Left hindlimb (tissue), 1 donor: ENCODE data around the gene CDR2.
A peak's percentile ranks its signal among the peaks of the same experiment; 100 is the strongest.

Experiments used
- DNase-seq: peaks from one replicate; pipeline ENCODE4 v3.0.0-alpha.2; 2018

Gene CDR2

DNA sequence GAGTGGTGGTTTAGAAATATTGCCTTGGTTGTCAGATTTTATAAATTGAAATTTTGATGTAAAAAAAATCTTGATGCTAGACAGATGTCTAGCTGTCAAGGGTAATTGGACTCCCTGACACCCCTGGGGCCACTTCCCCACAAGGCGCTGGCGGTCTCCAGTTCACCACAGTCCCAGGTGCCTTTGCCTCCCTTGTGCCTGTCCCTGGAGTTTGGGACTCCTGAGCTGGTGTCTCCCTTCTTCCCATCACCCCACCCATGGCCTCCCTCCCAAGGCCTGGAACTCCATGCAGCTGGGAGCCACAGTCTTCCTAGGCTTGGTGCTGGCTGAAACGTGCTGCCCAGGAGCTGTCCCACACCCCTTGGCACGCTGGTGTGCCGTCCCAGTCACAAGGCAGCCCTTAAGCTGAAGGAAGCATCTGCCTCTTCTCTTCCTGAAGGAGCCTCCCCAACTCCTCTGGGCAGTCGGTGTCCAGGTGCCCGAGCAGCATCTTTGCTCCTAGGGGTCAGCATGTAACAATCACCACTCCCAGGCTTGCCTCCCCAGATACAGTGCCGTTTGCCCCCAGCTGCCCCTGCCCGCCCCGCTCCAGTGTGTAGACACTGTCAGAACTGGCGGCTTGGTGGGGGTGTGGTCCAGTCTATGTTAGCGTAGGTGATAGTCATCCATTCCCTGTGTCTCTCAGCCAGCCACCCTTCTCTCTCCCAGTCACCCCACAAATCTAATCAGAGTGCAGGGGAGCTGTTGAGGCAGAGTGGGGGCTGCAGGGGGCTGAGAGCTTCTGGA lies 51.1 kb downstream of the CDR2 start:
- no peak for DNase-seq

DNA sequence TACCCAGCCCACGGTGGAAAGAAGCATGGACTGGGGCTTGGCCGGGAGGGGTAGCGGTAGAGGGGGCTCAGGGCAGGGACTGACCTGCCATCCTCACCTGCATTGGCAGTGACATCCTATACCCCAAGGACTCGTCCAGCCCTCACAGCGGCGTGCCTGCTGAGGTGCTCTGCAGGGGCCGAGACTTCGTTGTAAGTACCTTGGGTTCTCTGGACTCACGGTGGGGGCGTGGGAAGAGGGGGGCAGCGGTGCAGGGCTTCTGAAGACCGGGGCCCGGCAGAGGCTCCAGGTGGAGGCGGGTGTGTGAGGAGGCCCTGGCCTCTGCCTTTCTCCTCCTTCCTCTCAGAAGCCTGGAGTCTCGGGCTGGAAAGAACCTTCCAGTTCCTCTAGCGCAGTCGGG lies 51.7 kb downstream of the CDR2 start:
- DNase-seq: no peak

DNA sequence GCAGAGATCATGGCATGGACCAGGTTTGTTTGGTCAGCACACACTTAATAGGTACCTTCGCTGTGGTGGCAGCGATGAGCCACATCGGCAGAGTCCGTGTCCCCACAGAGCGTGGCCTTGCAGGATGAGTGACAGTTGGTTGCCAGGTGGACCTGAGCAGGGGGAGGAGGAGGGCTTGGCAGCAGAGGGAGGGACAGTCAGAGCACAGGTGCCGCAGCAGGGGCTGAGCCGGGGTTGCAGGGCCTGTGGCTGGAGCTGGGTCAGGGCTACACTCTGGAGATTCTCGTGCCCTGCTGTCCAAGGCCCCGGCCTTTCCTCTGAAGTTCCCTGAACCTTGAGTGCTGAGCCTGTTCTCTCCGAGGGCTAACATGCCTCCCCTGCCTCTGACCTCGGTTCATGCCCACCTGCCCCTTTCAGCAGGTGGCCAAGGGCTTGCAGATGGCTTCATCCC lies 52.4 kb downstream of the CDR2 start:
- no peak for DNase-seq

DNA sequence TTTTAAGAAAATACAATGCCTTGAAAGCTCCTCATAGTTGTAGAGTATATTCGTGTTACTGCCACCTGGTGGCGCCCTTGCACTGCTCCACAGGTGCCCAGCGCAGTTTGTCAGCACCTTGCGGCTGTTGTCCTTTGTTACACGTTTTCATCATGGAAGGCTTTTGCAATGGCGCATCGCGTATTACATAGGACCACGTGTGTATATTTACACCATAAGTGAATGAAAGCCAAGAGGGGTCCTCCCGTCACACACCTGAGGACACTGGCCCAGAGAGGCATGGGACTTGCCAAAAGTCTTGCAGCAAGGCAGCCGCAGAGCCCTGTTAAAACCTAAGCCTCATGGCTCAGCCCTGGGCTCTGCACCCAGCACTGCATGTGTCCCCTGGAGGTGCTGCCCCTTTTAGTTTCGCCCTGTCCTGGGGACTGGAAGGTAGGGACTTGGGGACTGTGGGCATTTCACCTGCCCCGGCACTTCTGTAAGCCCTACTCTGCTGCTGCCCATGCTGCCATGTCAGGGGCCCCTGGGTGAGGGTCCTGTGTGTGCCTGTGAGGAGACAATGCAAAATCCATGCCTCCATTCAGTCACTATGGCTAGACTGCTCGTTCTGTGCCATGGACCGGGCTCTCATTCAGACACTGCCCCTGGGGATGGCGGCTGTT lies 52.9 kb downstream of the CDR2 start:
- DNase-seq: no peak

DNA sequence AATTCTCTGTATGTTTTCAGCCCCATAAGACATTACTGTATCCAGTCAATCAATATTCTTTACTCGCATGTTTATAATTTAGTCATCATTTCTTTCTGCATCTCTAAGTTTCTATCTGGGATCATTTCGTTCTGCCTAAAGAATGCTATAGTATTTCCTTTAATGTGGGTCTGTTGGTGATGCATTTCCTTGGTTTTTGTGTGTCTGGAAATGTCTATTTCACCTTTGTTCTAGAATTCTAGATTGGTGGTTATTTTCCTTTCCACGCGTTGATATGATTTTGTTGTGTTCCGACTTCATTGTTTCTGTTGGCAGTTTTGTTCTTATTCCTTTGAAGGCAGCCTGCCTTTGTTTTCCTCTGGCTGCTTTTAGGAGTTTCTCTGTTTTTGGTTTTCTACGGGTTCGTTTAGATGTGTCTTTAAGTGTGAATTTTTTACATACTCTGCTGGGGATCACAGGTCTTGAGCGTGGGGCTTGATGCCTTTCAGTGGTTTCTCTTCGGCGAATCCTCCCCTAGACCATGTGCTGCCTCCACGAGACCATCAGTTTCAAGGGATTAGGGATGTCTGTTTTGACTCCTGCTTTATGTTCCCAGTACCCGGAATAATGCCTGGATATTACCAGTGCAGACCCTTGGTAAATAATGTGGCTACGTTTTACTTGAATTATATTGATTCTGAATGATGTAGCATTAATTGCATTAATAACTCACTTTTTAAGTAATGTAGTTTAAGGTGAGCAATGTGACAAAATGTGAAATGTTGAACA lies 53.7 kb downstream of the CDR2 start:
- DNase-seq: no peak

DNA sequence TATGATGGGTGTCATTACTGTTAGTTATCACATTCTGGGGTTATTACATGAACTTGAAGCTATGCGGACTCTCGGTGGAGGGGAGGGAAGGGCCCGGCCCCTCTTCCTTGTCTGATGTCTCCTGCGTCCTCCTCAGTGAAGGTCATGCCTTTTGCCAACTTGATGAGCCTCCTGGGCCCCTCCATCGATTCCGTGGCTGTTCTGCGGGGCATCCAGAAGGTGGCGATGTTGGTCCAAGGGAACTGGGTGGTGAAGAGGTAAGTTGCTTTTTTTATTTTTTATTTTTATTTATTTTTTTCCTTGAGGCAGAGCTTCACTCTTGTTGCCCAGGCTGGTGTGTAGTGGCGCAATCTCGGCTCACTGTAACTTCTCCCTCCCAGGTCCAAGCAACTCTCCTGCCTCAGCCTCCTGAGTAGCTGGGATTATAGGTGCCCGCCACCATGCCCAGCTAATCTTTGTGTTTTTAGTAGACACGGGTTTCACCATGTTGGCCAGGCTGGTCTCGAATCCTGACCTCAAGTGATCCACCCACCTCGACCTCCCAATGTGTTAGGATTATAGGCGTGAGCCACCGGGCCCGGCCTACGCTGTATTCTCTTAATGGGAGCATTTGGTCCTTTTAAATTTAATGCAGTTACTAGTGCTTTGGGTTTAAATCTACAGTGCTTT lies 55.6 kb downstream of the CDR2 start:
- no peak for DNase-seq

DNA sequence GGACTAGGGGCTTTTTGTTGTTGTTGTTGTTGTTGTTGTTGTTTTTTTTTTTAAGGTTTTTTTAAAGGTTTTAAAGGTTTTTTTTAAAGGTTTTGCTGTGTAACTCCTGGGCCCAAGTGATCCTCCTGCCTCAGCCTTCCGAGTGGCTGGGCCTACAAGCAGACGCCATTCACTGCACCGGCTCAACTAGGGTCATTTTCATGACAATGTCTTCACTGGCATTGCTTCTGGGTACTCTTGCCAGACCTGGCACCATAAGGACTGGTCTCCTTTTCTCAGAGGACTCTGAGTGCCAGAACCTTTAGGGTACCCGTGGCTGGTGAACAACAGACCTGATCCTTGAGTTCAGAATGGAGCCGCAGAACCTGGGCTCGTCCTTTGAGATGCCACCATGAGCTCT lies 56.8 kb downstream of the CDR2 start:
- DNase-seq: no peak

DNA sequence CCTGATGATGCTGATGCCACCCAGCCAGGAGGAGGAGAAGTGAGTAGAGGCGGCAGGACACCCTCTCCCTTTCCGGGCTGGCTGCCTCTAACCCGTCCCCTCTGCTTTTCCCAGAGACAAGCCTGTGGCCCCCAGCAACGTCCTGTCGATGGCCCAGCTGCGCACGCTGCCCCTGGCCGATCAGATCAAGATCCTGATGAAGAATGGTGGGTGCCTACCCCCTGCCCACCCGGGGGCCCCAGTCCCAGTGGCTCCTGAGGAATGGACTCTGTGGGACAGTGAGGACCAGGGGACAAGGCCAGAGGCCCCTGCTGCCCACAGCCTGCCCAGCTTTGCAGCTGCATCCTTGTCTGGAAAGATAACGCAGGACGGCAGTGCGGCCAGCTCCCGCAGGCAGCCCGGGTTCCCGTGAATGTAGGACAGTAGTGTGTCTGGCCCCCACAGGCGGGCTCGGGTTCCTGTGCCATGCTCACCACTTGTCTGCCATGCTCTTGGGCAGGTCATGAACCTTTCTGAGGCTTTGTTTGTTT lies 57.4 kb downstream of the CDR2 start:
- DNase-seq: peak; percentile 20

DNA sequence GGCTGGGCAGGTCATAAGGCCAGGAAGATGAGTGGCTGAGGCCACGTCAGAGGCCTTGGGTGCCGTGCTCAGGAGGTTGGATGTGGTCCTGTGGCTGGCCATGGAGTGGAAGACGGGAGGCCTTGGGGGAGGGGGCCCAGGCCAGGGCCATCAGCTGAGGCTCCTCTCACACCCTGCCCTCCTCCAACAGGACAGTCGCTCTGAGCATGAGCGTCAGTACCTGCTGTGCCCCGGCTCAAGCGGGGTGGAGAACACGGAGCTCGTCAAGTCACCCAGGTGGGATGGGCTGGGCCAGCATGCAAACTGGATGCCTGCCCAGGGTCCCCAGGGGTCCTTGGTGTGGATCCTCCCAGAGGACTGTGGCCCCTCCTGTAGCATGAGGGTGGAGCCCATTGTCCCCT lies 58.0 kb downstream of the CDR2 start:
- peak; percentile 9 for DNase-seq

DNA sequence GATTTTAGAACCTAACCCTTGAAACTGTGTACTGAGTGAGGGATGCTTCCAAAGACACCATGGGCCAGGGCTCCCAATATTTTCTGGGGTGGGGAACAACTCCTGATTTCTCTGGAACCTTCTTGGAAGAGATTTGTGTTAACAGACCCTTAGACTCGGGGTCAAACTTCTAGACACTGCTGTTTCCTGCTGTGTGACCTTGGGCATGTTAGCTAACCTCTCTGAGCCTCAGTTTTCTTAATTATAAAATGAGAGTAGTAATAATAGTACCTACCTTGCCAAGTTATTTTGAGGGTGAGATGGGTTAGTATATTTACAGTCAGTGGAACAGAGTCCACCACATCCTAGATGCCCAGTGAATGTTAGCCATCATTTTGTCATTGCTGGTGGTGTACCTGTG lies 58.4 kb downstream of the CDR2 start:
- DNase-seq: no peak

DNA sequence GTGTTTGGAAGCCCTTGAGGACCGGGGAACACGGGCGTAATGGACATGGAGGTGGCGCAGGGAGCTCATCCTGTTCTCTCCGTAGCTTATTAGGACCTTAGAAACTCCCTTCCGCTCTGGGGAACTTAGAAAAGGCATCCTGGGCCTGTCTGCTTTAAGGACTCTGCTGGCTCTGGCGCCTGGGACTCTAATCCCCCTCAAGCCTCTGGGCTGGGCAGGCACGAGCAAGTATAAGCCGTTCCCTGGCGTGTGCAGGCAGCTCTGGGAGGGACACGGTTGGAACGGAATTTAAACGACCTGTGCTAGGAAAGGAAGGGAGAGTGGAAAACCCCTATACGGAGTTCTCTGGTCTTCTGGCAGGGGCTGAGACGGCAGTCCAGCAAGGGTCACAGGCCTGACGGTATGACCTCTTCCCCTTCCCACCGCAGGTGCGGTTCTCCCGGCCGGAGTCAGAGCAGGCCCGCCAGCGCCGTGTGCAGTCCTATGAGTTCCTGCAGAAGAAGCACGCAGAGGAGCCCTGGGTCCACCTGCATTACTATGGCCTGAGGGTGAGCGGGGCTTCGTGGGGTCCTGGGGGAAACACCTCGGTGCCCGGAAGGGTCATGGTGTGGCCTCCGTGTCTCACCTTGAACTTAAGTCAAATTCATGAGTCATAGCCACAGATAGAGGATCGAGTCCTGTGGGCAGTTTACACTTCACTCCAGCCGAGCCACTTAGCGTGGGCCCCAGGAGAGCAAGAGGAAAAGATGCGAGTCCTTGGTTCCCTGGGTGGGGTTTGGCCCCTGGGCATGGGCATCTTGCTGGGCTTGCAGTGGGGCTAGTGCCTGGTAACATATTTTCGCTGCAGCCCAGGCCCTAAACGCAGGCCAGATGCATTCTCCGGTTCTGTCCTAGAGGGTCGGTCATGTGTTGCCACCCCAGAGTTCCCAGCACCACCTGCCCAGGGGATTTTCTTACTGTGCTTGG lies 59.5 kb downstream of the CDR2 start:
- no peak for DNase-seq

DNA sequence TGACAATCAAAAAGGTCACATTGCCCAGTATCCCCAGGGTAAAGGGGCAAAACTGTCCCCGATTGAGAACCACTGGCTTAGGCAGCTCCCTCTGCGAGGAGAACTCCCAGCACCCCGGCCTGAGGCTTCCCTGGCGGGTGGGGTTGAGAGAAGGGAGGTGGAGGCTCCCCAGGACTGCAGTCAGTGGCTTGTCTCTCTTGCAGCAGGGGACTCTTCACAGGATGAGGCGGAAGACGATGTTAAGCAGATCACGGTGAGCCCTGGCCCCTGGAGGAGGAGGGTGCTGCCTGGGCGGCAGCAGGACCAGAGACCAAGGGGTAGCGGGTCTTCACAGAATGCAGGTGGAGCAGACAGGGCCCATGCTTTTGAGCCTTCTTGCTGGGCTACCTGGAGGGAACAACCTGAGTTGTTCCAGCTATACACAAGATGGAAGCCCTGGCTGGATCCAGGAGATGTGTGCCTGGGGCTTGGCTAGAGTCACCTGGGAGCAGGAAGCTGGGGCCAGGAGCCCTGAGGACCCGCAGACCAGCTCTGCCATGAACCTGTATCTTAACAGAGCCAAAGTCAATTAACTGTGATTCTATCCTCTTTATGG lies 60.4 kb downstream of the CDR2 start:
- peak; percentile 3 for DNase-seq

DNA sequence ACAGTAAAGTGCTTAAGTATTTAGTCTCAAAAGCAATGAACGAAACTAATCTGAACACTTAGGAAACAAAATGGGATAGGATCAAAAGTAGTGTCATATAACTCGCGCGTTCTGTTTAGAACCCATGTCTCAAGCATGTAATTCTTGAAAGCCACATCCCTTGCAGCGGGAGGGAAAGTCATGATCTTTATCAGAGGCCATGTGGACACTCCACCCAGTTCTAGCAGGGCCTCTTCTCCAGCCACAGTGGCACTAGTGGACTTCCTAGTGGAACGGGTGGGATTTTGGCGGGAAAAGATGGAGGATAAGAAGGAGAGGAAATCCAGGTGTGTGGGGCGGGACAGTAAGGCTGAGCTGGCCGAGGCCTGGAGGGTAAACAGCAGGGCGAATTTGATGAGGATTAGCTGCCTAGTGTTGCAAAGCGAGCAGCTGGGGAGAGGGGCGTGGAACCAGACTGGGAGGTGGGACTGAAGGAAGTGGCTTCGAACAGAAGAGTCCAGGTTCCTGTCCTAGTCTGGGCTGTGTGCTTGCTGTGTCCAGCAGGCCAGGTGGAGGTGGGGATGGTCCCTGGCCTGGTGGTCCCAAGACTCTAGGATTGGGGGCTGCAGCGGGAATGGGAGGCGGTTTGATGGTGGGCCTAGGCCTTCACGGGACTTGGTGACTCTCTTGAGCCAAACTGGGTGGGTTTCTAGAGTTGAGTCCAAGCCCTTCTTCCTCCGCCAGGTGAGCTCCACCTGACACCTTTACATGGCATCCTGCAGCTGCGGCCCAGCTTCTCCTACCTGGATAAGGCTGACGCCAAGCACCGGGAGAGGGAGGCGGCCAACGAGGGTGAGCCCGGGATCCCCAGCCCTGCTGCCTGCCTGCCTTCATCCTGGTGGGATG lies 61.3 kb downstream of the CDR2 start:
- DNase-seq: peak; percentile 7

DNA sequence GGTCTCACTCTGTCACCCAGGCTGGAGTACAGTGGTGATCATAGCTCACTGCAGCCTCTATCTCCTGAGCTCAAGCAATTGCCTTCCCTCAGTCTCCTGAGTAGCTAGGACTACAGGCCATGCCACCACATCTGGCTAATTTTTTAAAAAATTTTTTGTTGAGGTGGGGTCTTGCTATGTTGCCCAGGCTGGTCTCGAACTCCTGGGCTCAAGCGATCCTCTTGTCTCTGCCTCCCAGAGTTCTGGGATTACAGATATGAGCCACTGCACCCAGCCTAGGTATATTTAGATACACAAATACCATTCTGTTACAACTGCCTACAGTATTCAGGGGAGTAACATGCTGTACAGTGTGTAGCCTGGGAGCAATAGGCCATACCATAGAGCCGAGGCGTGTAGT lies 62.9 kb downstream of the CDR2 start:
- no peak for DNase-seq

DNA sequence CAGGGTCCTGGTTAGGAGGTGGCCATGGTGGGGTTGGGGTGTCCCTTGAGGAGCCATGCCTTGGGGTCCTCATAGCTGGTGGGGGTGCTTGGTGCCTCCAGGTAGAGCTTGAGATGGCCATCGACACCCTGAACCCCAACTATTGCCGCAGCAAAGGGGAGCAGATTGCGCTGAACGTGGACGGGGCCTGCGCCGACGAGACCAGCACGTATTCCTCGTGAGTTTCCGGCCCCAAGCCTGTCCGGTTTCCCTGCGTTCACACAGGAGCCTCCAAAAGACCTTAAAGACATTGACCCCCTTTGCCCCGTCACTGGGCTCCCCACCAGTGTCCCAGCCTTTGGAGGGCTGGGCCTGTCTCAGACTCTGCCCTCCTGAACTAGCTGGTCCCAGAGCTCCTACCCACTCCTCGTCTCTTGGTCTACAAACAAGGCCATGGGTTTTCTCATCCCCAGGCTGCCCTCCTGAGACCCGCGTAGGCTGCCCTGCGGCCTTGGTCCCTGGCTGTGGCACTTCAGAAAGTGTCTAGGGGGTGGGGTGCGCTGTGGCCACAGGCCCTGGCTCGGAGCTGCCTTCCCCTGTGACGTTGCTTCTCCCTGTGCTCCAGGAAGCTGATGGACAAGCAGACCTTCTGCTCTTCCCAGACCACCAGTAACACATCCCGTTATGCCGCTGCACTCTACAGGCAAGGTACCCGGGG lies 65.4 kb downstream of the CDR2 start:
- peak; percentile 23 for DNase-seq

DNA sequence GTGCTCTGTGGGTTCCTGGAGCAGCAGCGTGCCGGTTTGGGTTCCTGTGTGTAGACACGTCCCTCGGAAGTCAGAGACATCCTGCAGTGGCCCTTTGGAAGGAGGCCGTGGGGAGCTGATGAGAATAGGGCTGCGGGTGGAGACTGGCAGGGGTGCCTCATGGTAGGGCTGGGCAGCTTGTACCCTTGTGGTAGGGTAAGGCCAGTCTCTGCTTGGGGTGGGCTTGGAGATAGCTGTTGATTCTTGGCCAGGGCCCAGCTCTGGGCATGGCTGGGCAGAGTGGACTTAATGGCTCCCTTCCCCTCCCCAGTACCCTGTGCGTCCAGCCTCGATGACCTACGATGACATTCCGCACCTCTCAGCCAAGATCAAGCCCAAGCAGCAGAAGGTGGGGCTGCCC lies 66.6 kb downstream of the CDR2 start:
- no peak for DNase-seq

DNA sequence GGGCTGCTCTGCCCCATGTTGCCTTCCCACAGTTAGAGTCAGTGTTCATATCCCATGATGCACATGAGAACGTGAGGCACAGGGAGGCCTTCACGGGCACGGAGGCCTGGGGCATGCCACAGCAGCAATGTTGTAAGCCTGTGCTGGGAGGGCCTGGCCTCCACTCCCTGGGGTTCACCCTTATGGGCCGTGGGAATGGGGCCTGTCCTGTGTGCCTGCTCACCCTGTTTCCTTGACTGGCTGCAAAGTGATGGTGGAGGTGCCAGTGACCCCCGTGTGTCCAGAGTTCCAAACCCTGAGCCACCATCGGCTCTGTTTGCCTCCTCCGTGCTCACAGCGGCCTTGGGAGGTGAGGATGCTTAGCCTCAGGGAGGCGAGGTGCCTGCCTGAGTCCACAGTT lies 67.6 kb downstream of the CDR2 start:
- peak; percentile 23 for DNase-seq

DNA sequence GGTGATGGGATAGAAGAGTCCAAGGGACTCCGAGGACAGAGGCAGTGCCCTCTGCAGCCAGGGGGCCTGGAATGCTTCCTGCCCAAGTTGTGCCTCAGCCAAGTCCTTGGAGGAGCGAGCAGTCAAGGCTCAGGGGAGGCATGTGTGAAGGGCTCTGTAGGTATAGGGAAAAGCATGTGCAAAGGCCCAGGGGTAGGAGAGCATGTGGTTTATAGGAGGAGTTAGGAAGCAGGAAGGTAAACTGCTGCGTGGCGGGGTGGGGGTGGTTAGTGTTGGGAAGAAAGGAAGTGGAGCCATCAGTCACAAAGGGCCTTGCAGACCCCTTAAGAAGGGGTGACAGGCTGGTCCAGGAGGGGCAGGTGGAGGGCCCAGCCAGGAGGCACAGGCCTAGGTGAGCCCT lies 70.0 kb downstream of the CDR2 start:
- no peak for DNase-seq

DNA sequence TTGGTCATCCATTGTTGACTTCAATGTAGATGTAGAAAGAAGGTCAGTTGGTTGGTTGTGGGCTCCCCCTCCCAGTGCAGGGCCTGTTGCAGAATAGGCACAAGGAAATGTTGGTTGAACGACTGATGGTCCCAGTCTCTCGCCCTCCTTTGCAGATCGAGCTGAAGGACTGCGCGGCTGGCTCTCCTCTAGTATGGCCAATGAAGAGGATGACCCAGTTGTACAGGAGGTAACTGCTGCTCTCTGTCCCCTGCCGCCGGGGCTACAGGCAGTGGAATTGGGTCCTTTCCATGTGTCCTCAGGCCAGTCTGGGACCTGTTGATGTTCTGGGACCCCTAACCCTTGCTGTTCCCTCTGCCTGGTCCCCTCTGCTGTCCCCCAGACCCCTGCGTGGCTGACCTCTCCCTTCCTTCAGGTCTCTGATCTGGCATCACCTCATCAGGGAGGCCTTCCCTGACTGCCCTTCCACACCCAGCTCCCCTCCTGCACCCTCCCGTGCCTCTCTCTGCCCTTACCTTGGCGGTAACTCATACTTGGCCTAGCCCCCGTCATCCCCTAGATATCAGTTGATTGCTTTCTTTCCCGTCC lies 71.5 kb downstream of the CDR2 start:
- DNase-seq: no peak
